ENCODE results near the gene TMEM182.

- no peak for TF ChIP-seq CTCF (IDR thresholded peaks at IDR 0.05)
- TF ChIP-seq POLR2A (IDR thresholded peaks at IDR 0.05; ENCODE audit: low read depth) = no peak
Observed at GRCh38 chr2:102815285-102815684, 53.5 kb downstream of the TMEM182 start.

All from esophagus muscularis mucosa (tissue), 3 donors.